Bronchial epithelial cell (primary cell): ENCODE data around the gene MOCS3. TPM values are rescaled to one million over a fixed set of nuclear protein-coding genes. Genes with fewer than 3 reads are reported as not detected.

Experiments used
- DNase-seq: peaks from one replicate; pipeline ENCODE4 v3.0.0-alpha.2; 2010; ENCODE audit warnings: low read depth
- FAIRE-seq: peaks from 2 replicates; lab custom pipeline; 2011; peaks lifted over from hg19 to GRCh38; lab: Jason Lieb, UNC
- H3K27me3 ChIP-seq: 2 replicates; pipeline ENCODE4 v1.5.1; 2011; ENCODE audit warnings: low read length; ENCODE audit not compliant: control insufficient read depth, insufficient read depth
- H3K36me3 ChIP-seq: 2 replicates; pipeline ENCODE4 v1.5.1; 2011; ENCODE audit warnings: low read length; ENCODE audit not compliant: control insufficient read depth, insufficient read depth
- H3K4me3 ChIP-seq: 2 replicates; pipeline ENCODE4 v1.5.1; 2011; ENCODE audit warnings: mild to moderate bottlenecking, low read depth, low read length, control low read depth
- CTCF ChIP-seq: IDR thresholded peaks from 2 replicates; pipeline ENCODE4 v1.5.1; 2011; ENCODE audit warnings: mild to moderate bottlenecking, moderate library complexity, low read length, control low read depth, inconsistent platforms; ENCODE audit not compliant: insufficient read depth, severe bottlenecking
- total RNA-seq: library from RNA; depleted of rRNA; stranded (reverse); fragments of >200 nt; gene quantifications from 2 replicates; pipeline ENCODE4 v1.2.1, GENCODE V29; 2014

MOCS3 gene
- total RNA-seq, 1 donor from 2014 or later, result 9.7 TPM

- Histone ChIP-seq H3K27me3 (no peaks in the 10 kb centered on the region), H3K36me3 (no peaks in the 10 kb centered on the region), H3K4me3 (no peak overlapping the region)
- FAIRE-seq, result no peak
- DNase-seq, result peak; percentile 56
- TF ChIP-seq CTCF, result no peak
Measured at GRCh38 chr20:50915424-50915823, 43.2 kb upstream of the MOCS3 start.

GRCh38 chr20:50916257-50916656, 42.4 kb upstream of the MOCS3 start:
- DNase-seq (peak; percentile 92), FAIRE-seq (no peak)
- Histone ChIP-seq H3K4me3 (no peak overlapping the region), H3K27me3 (no peaks in the 10 kb centered on the region), H3K36me3 (no peaks in the 10 kb centered on the region)
- TF ChIP-seq CTCF, result no peak

DNA sequence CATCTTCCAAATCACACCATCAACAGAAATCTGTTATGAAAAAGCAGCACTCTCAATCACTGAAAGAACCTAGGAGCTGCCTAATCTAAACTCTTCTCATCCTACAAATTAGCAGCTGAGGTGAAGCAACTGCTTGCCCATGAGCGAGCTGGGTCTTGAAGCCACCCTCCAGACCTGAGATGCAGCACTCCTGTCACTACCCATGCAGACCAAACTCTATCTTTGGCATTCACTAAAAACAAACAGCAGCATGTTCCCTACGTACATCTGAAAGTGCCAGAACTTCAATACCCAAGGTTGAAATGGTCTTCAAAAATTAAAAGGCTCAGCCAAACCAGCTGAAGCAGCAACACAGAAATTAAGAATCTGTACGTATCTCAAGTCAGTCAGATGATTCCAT, 41.7 kb upstream of the MOCS3 start:
- FAIRE-seq (no peak), DNase-seq (no peak)
- Histone ChIP-seq H3K4me3 (no peak overlapping the region), H3K27me3 (no peaks in the 10 kb centered on the region), H3K36me3 (no peaks in the 10 kb centered on the region)
- no peak for TF ChIP-seq CTCF

DNA sequence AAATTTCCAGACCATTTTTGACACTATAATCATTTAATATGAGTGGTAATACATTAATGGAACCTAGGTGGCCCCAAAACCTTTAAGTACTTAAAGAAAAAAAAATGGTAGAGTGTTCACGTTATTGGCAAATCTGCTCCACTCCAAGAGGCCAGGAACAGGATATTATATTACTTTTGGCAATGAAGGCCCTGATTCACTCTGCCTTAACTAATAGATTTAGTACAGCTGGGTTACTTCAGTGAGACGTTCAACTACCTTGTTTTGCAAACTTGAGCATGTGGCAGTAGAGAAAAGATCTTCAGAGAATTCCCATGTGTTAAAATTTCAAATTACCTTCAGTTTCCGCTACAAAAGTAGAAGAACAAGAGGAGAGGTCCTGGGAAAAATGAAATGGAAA, 40.2 kb upstream of the MOCS3 start:
- no peaks in the 10 kb centered on the region for H3K27me3 ChIP-seq
- H3K36me3 ChIP-seq, result no peaks in the 10 kb centered on the region
- peak; percentile 34 for DNase-seq
- no peak overlapping the region for H3K4me3 ChIP-seq
- no peak for TF ChIP-seq CTCF
- no peak for FAIRE-seq

- no peaks in the 10 kb centered on the region for H3K27me3 ChIP-seq
- FAIRE-seq (peak; percentile 83), DNase-seq (peak; percentile 98)
- H3K4me3 ChIP-seq, result no peak overlapping the region
- H3K36me3 ChIP-seq, result no peaks in the 10 kb centered on the region
- TF ChIP-seq CTCF, result no peak
Measured at GRCh38 chr20:50919567-50919966, 39.1 kb upstream of the MOCS3 start.

GRCh38 chr20:50920997-50921396, 37.6 kb upstream of the MOCS3 start:
- Histone ChIP-seq H3K27me3 (no peaks in the 10 kb centered on the region), H3K4me3 (no peak overlapping the region), H3K36me3 (no peaks in the 10 kb centered on the region)
- peak; percentile 48 for DNase-seq
- FAIRE-seq, result no peak
- TF ChIP-seq CTCF, result no peak
